Measurements from ENCODE around the gene NUDT14.

NUDT14 gene

GRCh38 chr14:105210266-105211025 lies 29.3 kb upstream of the NUDT14 start:
- no peaks in the 10 kb centered on the region for H3K9me3 ChIP-seq (ENCODE audit: insufficient read depth, low read depth, low read length)
- no peak overlapping the region for H2AFZ ChIP-seq (ENCODE audit: low read length)
- H4K20me1 ChIP-seq (ENCODE audit: insufficient read depth, low read length, poor library complexity, severe bottlenecking): no peaks in the 10 kb centered on the region
- no peaks in the 10 kb centered on the region for H3K27me3 ChIP-seq (ENCODE audit: insufficient read depth, low read length, poor library complexity, severe bottlenecking)
- no peak overlapping the region for H3K9ac ChIP-seq (ENCODE audit: low read depth, low read length, poor library complexity, severe bottlenecking)
- TF ChIP-seq EZH2phosphoT487 (IDR thresholded peaks at IDR 0.05; ENCODE audit: borderline replicate concordance) (no peak), CTCF (conservative IDR thresholded peaks at IDR 0.05; ENCODE audit: low read length) (no peak)
- H3K79me2 ChIP-seq (ENCODE audit: insufficient read depth, low read length): no peaks in the 10 kb centered on the region
- no peak overlapping the region for H3K4me3 ChIP-seq (ENCODE audit: low read length, poor library complexity, severe bottlenecking)
- no peaks in the 10 kb centered on the region for H3K9me2 ChIP-seq (replicated peaks; ENCODE audit: low read depth, low read length)
- H3K4me2 ChIP-seq (ENCODE audit: low read depth, low read length, poor library complexity, severe bottlenecking): no peak overlapping the region
- H3K4me1 ChIP-seq (ENCODE audit: insufficient read depth, low read length, poor library complexity, severe bottlenecking): no peaks in the 10 kb centered on the region
- H3K36me3 ChIP-seq (ENCODE audit: insufficient read depth, low read length): peaks cover 37% of the 10 kb centered on the region; the same call in 1 of the 2 replicates
- H3F3A ChIP-seq (ENCODE audit: low read depth): no peaks in the 10 kb centered on the region

- peaks cover 35% of the 10 kb centered on the region; the same call in 1 of the 2 replicates for H3K36me3 ChIP-seq (ENCODE audit: insufficient read depth, low read length)
- H3K9ac ChIP-seq (ENCODE audit: low read depth, low read length, poor library complexity, severe bottlenecking): no peak overlapping the region
- no peaks in the 10 kb centered on the region for H3K4me1 ChIP-seq (ENCODE audit: insufficient read depth, low read length, poor library complexity, severe bottlenecking)
- H3K27me3 ChIP-seq (ENCODE audit: insufficient read depth, low read length, poor library complexity, severe bottlenecking): no peaks in the 10 kb centered on the region
- no peaks in the 10 kb centered on the region for H3K9me3 ChIP-seq (ENCODE audit: insufficient read depth, low read depth, low read length)
- no peaks in the 10 kb centered on the region for H3K9me2 ChIP-seq (replicated peaks; ENCODE audit: low read depth, low read length)
- TF ChIP-seq CTCF (conservative IDR thresholded peaks at IDR 0.05; ENCODE audit: low read length) (no peak), EZH2phosphoT487 (IDR thresholded peaks at IDR 0.05; ENCODE audit: borderline replicate concordance) (no peak)
- H2AFZ ChIP-seq (ENCODE audit: low read length): no peak overlapping the region
- no peaks in the 10 kb centered on the region for H3K79me2 ChIP-seq (ENCODE audit: insufficient read depth, low read length)
- no peaks in the 10 kb centered on the region for H3F3A ChIP-seq (ENCODE audit: low read depth)
- H3K4me3 ChIP-seq (ENCODE audit: low read length, poor library complexity, severe bottlenecking): no peak overlapping the region
- H4K20me1 ChIP-seq (ENCODE audit: insufficient read depth, low read length, poor library complexity, severe bottlenecking): no peaks in the 10 kb centered on the region
- H3K4me2 ChIP-seq (ENCODE audit: low read depth, low read length, poor library complexity, severe bottlenecking): no peak overlapping the region
Observed at GRCh38 chr14:105209646-105210045, 28.5 kb upstream of the NUDT14 start.

GRCh38 chr14:105209091-105209490 lies 28.0 kb upstream of the NUDT14 start:
- Histone ChIP-seq H3K4me3 (ENCODE audit: low read length, poor library complexity, severe bottlenecking) (no peak overlapping the region), H2AFZ (ENCODE audit: low read length) (no peak overlapping the region), H3K4me2 (ENCODE audit: low read depth, low read length, poor library complexity, severe bottlenecking) (no peak overlapping the region), H3K9me2 (replicated peaks; ENCODE audit: low read depth, low read length) (no peaks in the 10 kb centered on the region), H3K9me3 (ENCODE audit: insufficient read depth, low read depth, low read length) (no peaks in the 10 kb centered on the region), H3K27me3 (ENCODE audit: insufficient read depth, low read length, poor library complexity, severe bottlenecking) (no peaks in the 10 kb centered on the region), H4K20me1 (ENCODE audit: insufficient read depth, low read length, poor library complexity, severe bottlenecking) (no peaks in the 10 kb centered on the region), H3K4me1 (ENCODE audit: insufficient read depth, low read length, poor library complexity, severe bottlenecking) (no peaks in the 10 kb centered on the region), H3F3A (ENCODE audit: low read depth) (no peaks in the 10 kb centered on the region), H3K9ac (ENCODE audit: low read depth, low read length, poor library complexity, severe bottlenecking) (no peak overlapping the region), H3K36me3 (ENCODE audit: insufficient read depth, low read length) (peaks cover 35% of the 10 kb centered on the region; the same call in 1 of the 2 replicates), H3K79me2 (ENCODE audit: insufficient read depth, low read length) (no peaks in the 10 kb centered on the region)
- no peak for TF ChIP-seq EZH2phosphoT487 (IDR thresholded peaks at IDR 0.05; ENCODE audit: borderline replicate concordance)
- no peak for TF ChIP-seq CTCF (conservative IDR thresholded peaks at IDR 0.05; ENCODE audit: low read length)
